ENCODE measurements around the gene HUS1B. TPM values are rescaled to one million over a fixed set of nuclear protein-coding genes. Genes with fewer than 3 reads are reported as not detected.

Gene HUS1B
- polyA plus RNA-seq, 3 donors: 0.23 to 0.73 TPM; not detected in 1

GRCh38 chr6:657743-658142 lies 843 bp upstream of the HUS1B start:
- peaks cover 10% of the 10 kb centered on the region for H3K79me2 ChIP-seq (ENCODE audit: insufficient read depth, low read length)
- H3K27ac ChIP-seq (ENCODE audit: low read depth in 1 of 2, low read length in 2 of 2): no peak overlapping the region
- WGBS (ENCODE audit: insufficient coverage): no CpG with 5 or more reads among the region's 1 CpG
- H3K4me2 ChIP-seq (replicated peaks; ENCODE audit: extremely low read depth, low read length, poor library complexity, severe bottlenecking): no peak overlapping the region
- peaks cover 0 to 9% (median 5%) of the 10 kb centered on the region in 7 donors for H3K9me3 Mint-ChIP-seq
- no peaks in the 10 kb centered on the region for H3K27me3 ChIP-seq (ENCODE audit: control insufficient read depth in 2 of 2, insufficient read depth in 2 of 2, low read length in 2 of 2)
- peaks cover 14 to 20% of the 10 kb centered on the region in 2 donors for H3K36me3 Mint-ChIP-seq
- H3K4me1 ChIP-seq (ENCODE audit: control insufficient read depth in 1 of 2, insufficient read depth in 2 of 2, low read length in 2 of 2): no peaks in the 10 kb centered on the region
- DNase-seq: no peak
- no peak overlapping the region for H3K27ac Mint-ChIP-seq
- peaks cover 31% of the 10 kb centered on the region for H4K20me1 ChIP-seq (ENCODE audit: insufficient read depth, low read length)
- H3K9ac ChIP-seq (ENCODE audit: insufficient read depth, low read length, poor library complexity, severe bottlenecking): no peak overlapping the region
- peaks cover 0 to 6% of the 10 kb centered on the region in 2 donors for H3K9me3 ChIP-seq (replicated peaks in 1 of 2; ENCODE audit: control insufficient read depth in 1 of 2, insufficient read depth in 1 of 2, low read length in 2 of 2)
- peaks cover 0 to 12% of the 10 kb centered on the region in 2 donors for H3K36me3 ChIP-seq (replicated peaks in 1 of 2; ENCODE audit: control insufficient read depth in 1 of 2, insufficient read depth in 2 of 2, low read length in 2 of 2)
- H3K4me3 ChIP-seq (replicated peaks in 1 of 3; ENCODE audit: low read depth in 2 of 3, low read length in 3 of 3): no peak overlapping the region
- no peak overlapping the region for H3K4me3 Mint-ChIP-seq
- intact Hi-C loops (cut with micrococcal nuclease): no loop called here
- peaks cover 6% of the 10 kb centered on the region for H3K4me1 Mint-ChIP-seq
- no peak overlapping the region for H2AFZ ChIP-seq (ENCODE audit: insufficient read depth, low read depth, low read length, poor library complexity, severe bottlenecking)
- no peak for TF ChIP-seq CTCF (IDR thresholded peaks at IDR 0.05)
- peaks cover 0 to 2% (median 0%) of the 10 kb centered on the region in 3 donors for H3K27me3 Mint-ChIP-seq (ENCODE audit: low read depth in 3 of 3)

- H3K4me3 ChIP-seq (replicated peaks in 1 of 3; ENCODE audit: low read depth in 2 of 3, low read length in 3 of 3): no peak overlapping the region
- H3K27ac Mint-ChIP-seq: no peak overlapping the region
- no peak for DNase-seq
Measured at GRCh38 chr6:654136-654535, 2.8 kb downstream of the HUS1B start.

More at GRCh38 chr6:654136-654535, 2.8 kb downstream of the HUS1B start:
- H3K27me3 Mint-ChIP-seq (ENCODE audit: low read depth in 3 of 3): peaks cover 0 to 2% (median 0%) of the 10 kb centered on the region in 3 donors
- no peaks in the 10 kb centered on the region for H3K27me3 ChIP-seq (ENCODE audit: control insufficient read depth in 2 of 2, insufficient read depth in 2 of 2, low read length in 2 of 2)
- H3K4me1 ChIP-seq (ENCODE audit: control insufficient read depth in 1 of 2, insufficient read depth in 2 of 2, low read length in 2 of 2): no peaks in the 10 kb centered on the region
- peaks cover 7% of the 10 kb centered on the region for H4K20me1 ChIP-seq (ENCODE audit: insufficient read depth, low read length)
- H3K9me3 ChIP-seq (replicated peaks in 1 of 2; ENCODE audit: control insufficient read depth in 1 of 2, insufficient read depth in 1 of 2, low read length in 2 of 2): peaks cover 0 to 6% of the 10 kb centered on the region in 2 donors
- peaks cover 0 to 12% of the 10 kb centered on the region in 2 donors for H3K36me3 ChIP-seq (replicated peaks in 1 of 2; ENCODE audit: control insufficient read depth in 1 of 2, insufficient read depth in 2 of 2, low read length in 2 of 2)
- 100% methylated on average over 2 of the region's 4 CpGs for WGBS (ENCODE audit: insufficient coverage)
- no peak for TF ChIP-seq CTCF (IDR thresholded peaks at IDR 0.05)
- no peak overlapping the region for H2AFZ ChIP-seq (ENCODE audit: insufficient read depth, low read depth, low read length, poor library complexity, severe bottlenecking)
- H3K27ac ChIP-seq (ENCODE audit: low read depth in 1 of 2, low read length in 2 of 2): no peak overlapping the region
- peaks cover 14 to 20% of the 10 kb centered on the region in 2 donors for H3K36me3 Mint-ChIP-seq
- no peak overlapping the region for H3K4me2 ChIP-seq (replicated peaks; ENCODE audit: extremely low read depth, low read length, poor library complexity, severe bottlenecking)
- H3K79me2 ChIP-seq (ENCODE audit: insufficient read depth, low read length): no peaks in the 10 kb centered on the region
- H3K9ac ChIP-seq (ENCODE audit: insufficient read depth, low read length, poor library complexity, severe bottlenecking): no peak overlapping the region
- H3K4me3 Mint-ChIP-seq: no peak overlapping the region
- H3K9me3 Mint-ChIP-seq: peaks cover 0 to 9% (median 5%) of the 10 kb centered on the region in 7 donors
- intact Hi-C loops (cut with micrococcal nuclease): no loop called here
- no peaks in the 10 kb centered on the region for H3K4me1 Mint-ChIP-seq

Data from CD14-positive monocyte (primary cell).